Type B pancreatic cell (in vitro differentiated cells): Measurements from ENCODE around the gene EPHA6. TPM values are rescaled to one million over a fixed set of nuclear protein-coding genes. Genes with fewer than 3 reads are reported as not detected.
"Not testable (repeated sequence)": the region's sequence is repeated elsewhere in the genome, so short reads cannot be mapped to it uniquely, and the experiment has no call there.

Experiments used
- DNase-seq: peaks from one replicate; pipeline ENCODE4 v3.0.0; 2021; ENCODE audit warnings: mixed read lengths; ENCODE audit not compliant: unreplicated experiment; ENCODE audit errors: extremely low spot score
- H3K27ac Mint-ChIP-seq: 2 replicates; pipeline ENCODE4 v1.8.0; 2021; ENCODE audit warnings: mild to moderate bottlenecking, mixed read lengths
- H3K27me3 Mint-ChIP-seq: 2 replicates; pipeline ENCODE4 v1.8.0; 2021; ENCODE audit warnings: mixed read lengths
- H3K36me3 Mint-ChIP-seq: 2 replicates; pipeline ENCODE4 v1.8.0; 2021; ENCODE audit warnings: mixed read lengths
- H3K4me1 Mint-ChIP-seq: one replicate; pipeline ENCODE4 v1.8.0; 2021; ENCODE audit warnings: mixed read lengths; ENCODE audit not compliant: unreplicated experiment
- H3K4me3 Mint-ChIP-seq: 2 replicates; pipeline ENCODE4 v1.8.0; 2021; ENCODE audit warnings: mild to moderate bottlenecking, mixed read lengths
- H3K9me3 Mint-ChIP-seq: 2 replicates; pipeline ENCODE4 v1.8.0; 2021; ENCODE audit warnings: mixed read lengths
- CTCF ChIP-seq: fragments of 200-600 bp; sonication (generic); conservative IDR thresholded peaks from 2 replicates; pipeline ENCODE4 v1.5.0; 2021; ENCODE audit warnings: antibody characterized with exemption, mild to moderate bottlenecking
- total RNA-seq: library from RNA; stranded (reverse); gene quantifications from 2 replicates; pipeline ENCODE4 v1.2.1, GENCODE V29; 2021; ENCODE audit warnings: low replicate concordance

EPHA6 gene
- total RNA-seq, 1 donor from 2014 or later = 9.9 TPM

- no peak for DNase-seq
- no peak for TF ChIP-seq CTCF
- H3K4me1 Mint-ChIP-seq = no peaks in the 10 kb centered on the region
- H3K27ac Mint-ChIP-seq = no peak overlapping the region
- H3K27me3 Mint-ChIP-seq = no peaks in the 10 kb centered on the region
- peaks cover 25% of the 10 kb centered on the region for H3K9me3 Mint-ChIP-seq
- no peak overlapping the region for H3K4me3 Mint-ChIP-seq
- peaks cover 9% of the 10 kb centered on the region for H3K36me3 Mint-ChIP-seq
Measured at GRCh38 chr3:97009427-97010019, 195.1 kb downstream of the EPHA6 start.

DNA sequence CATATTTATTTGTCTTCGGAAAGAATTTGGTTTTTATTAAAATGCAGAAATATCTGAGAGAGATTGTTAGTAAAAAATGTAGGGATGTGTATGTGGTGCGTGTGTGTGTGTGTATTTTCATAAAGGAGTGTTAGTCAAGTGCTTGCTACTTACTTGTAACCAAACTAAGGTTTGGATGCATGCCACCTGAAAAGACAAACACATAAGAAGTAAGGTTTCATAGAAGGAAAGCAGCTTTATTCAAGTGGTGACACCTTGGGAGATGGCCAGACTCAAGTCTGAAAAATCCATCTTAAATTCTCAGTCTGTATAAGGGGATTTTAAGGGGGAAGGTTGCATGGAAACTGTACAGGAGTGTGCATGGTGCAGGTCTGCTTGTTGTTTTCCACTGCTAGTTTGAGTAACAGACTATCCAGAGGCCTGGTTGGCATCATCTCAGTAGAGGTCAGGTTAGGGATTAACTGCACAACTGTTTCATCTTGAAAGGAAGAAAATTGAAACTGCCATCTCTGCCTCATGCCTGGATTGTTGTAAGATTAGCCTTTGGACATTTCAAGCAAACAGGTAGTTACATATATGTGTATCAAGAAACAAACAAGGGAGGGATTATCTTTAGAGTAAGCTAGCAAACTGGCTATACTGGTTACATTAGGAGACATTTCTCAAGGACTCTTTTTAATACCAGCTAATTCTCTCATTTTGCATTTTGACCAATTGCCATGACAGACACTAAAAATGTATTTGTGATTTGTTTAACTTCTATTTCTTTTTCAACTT lies 196.7 kb downstream of the EPHA6 start:
- peaks cover 25% of the 10 kb centered on the region for H3K9me3 Mint-ChIP-seq
- no peaks in the 10 kb centered on the region for H3K27me3 Mint-ChIP-seq
- no peak for TF ChIP-seq CTCF
- no peak for DNase-seq
- H3K27ac Mint-ChIP-seq = no peak overlapping the region
- peaks cover 9% of the 10 kb centered on the region for H3K36me3 Mint-ChIP-seq
- no peak overlapping the region for H3K4me3 Mint-ChIP-seq
- H3K4me1 Mint-ChIP-seq = no peaks in the 10 kb centered on the region

- Mint-ChIP-seq H3K9me3 (peaks cover 8% of the 10 kb centered on the region), H3K4me1 (no peaks in the 10 kb centered on the region), H3K27me3 (no peaks in the 10 kb centered on the region), H3K27ac (no peak overlapping the region), H3K36me3 (peaks cover 3% of the 10 kb centered on the region), H3K4me3 (no peak overlapping the region)
- no peak for TF ChIP-seq CTCF
- DNase-seq = no peak
Measured at GRCh38 chr3:97021778-97022177, 207.4 kb downstream of the EPHA6 start.

DNA sequence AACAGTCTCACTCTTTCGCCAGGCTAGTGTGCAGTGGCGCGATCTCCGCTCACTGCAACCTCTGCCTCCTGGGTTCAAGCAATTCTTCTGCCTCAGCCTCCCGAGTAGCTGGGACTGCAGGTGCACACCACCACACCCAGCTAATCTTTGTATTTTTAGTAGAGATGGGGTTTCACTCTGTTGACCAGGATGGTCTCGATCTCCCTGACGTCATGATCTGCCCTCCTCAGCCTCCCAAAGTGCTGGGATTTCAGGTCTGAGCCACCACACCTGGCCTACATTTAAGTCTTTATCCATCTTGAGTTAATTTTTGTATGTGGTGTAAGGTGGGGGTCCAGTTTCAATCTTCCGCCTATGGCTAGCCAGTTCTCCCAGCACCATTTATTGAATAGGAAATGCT lies 211.2 kb downstream of the EPHA6 start:
- H3K36me3 Mint-ChIP-seq, H3K4me3 Mint-ChIP-seq, H3K4me1 Mint-ChIP-seq, H3K9me3 Mint-ChIP-seq, H3K27me3 Mint-ChIP-seq, DNase-seq, H3K27ac Mint-ChIP-seq: not testable (repeated sequence)

DNA sequence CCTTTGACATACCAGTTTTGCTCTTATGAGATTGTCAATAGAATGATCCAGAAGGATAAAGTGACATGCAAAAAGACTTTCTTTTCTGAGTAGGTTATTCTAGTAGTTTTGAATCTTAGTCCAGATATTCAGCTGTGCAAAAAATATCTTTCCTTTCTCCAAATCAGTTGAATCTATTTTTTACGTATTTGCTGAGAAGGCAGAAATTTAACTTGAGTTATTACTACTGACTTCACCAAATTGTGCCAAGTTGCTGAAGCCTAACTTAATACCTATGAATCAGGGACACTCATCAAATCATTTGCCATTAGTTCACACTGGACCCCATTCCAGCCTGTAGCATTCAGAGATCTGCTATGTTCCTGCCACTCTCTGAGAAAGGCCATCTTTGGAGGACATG lies 215.6 kb downstream of the EPHA6 start:
- Mint-ChIP-seq H3K4me1 (no peaks in the 10 kb centered on the region), H3K27me3 (no peaks in the 10 kb centered on the region), H3K27ac (no peak overlapping the region), H3K36me3 (peaks cover 9% of the 10 kb centered on the region), H3K4me3 (no peak overlapping the region), H3K9me3 (no peaks in the 10 kb centered on the region)
- TF ChIP-seq CTCF = no peak
- DNase-seq = no peak

DNA sequence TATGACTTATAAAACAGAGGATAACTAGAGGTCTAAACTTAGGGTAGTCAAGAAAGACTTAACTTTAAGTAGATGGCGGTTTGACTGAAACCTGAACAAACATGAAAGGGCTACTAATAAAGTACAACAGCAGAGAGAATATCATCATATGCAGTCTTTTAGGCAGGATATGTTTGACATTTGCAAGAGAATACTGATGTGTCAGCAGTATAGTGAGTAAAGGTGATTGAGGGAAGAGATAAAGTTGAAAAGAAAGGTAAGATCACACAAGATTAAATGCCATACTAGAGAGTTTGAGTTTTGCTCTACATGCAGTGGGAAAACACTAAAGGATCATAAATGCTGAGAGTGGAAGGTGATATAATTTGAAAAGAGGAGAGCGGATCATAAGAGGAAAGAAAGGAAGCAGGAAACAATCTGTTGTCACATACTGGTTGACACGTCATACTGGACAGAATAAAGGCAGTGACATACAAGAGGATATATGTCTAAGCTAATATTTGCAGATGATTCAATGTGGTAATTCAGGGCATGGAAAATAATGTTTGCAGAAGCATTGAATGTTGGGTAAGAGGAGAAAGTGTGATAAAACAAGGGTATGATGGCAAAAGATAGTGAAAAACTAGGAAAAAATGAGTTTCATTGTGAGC lies 223.0 kb downstream of the EPHA6 start:
- Mint-ChIP-seq H3K4me3 (no peak overlapping the region), H3K27me3 (no peaks in the 10 kb centered on the region), H3K27ac (no peak overlapping the region), H3K9me3 (peaks cover 1% of the 10 kb centered on the region), H3K36me3 (no peaks in the 10 kb centered on the region), H3K4me1 (no peaks in the 10 kb centered on the region)
- no peak for TF ChIP-seq CTCF
- no peak for DNase-seq
